Stimulated activated CD8-positive, alpha-beta memory T cell treated with anti-CD3 and anti-CD28 coated beads, Interleukin-12 subunit alpha, Interleukin-12 subunit beta, amount 100 ng/mL, for 24 hours (primary cell): ENCODE measurements around the gene CWH43.
"Not testable (repeated sequence)": the region's sequence is repeated elsewhere in the genome, so short reads cannot be mapped to it uniquely, and the experiment has no call there.

Source experiments
- DNase-seq: peaks from one replicate; pipeline ENCODE4 v3.0.0-alpha.2; 2020; ENCODE audit errors: extremely low read depth

Gene CWH43

GRCh38 chr4:48985976-48986653 is at the start of gene CWH43:
TSS of gene CWH43 (plus strand) at chr4:48986275. CDS start at chr4:48986430, 155 bp downstream.
- DNase-seq, result no peak

DNA sequence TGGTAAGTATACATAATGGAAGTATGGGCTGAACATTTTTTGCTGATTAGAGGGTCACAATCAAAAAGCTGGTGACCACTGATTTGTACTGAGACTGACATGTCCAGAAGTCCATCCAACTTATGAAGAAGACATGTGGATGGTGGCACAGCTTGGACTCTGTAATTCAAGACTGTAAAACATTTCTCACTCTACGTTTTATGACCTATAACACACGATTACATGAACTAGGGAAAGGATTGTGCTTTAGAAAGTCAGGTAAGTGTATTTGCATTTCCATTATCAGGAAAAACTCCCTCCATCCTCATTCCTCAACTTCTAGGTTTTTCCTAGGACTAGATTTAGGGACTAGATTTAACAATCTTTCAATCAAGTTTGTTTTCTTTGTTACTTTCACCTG is 49.0 kb upstream of the CWH43 start:
- DNase-seq, result no peak

DNA sequence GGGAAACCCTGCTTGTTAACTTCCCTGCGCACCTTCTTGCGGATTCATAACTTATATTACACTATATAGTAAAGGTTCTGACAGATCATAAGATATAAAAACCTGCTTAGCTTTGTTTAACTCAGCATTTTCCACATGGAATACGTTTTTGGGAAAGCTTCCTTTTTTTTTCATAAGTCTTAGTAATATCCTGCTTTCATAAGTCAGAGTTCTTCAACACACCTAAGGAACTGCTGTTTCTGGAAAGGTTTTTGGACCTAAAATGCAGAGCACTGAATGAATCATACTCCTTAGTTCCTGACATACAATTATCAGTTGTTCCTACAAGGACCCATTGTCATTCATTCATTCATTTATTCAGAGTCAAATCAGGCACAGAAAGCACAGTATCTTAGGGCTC is 47.2 kb upstream of the CWH43 start:
- DNase-seq, result no peak

DNA sequence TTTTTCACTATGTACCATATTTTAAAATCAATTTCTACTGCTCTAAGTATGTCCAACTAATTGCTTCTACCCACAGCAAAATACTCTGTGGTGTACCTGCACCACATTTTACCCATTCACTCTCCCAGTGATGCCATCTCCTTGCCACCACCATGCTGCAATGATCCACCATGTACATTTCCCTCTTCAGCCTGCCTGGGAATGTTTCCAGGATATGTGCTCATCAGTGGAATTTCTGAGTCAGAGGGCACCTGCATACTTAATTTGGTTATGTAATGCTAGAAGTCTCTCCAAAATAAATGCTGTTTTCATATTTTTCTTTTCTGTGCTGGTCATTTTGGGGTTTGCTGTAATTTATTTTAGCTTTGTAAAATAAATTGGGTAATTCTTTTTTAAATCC is 46.3 kb upstream of the CWH43 start:
- DNase-seq, result no peak

- DNase-seq, result no peak
These were observed 42.7 kb upstream of the CWH43 start for GRCh38 chr4:48943387-48943786.

- no peak for DNase-seq
These were observed 41.8 kb upstream of the CWH43 start for GRCh38 chr4:48944252-48944651.

DNA sequence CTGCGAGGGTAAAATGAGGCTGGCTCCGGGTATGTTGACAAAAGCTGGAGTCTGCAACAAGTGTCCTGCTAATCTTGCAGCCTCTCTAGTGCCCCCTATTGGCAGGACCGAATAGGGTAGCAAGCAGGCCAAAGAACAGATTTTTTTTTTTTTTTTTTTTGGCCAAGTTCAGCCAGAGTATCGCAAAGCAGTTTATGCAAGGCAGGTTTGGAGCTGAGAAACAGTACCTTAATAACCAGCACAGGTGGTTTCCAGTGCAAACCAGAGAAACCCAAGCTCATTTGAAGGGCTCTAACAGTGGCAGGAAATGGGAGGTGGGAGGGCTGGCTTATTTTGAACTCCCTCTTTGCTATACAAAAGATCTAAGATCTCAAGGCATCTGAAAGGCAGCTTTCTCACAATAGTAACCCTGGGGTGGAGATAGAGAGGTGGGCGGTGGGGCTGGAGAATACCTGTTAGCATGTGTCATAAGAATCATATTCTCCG is 41.3 kb upstream of the CWH43 start:
- DNase-seq, result no peak

DNA sequence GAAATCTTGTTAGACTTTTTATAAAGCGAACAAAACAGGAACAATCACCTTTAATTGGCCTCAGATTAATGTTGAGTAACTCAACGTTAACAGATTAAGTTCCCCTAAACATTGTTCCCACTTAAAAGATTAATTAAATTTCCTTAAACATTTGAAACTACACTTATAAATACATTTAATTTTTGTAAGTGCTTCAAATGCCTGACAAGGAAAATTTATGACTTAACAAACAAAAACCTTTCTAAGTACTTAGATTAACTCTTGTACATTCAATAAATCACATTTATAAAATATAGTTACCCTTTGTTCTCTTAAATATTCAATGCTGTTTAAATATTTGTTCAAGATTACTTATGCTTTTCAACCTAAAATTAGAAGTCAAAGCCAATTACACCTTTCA is 40.1 kb upstream of the CWH43 start:
- no peak for DNase-seq

GRCh38 chr4:48947731-48948130 is 38.3 kb upstream of the CWH43 start:
- no peak for DNase-seq

GRCh38 chr4:48949086-48949485 is 37.0 kb upstream of the CWH43 start:
- DNase-seq, result no peak

GRCh38 chr4:48949518-48950219 is 36.4 kb upstream of the CWH43 start:
- DNase-seq, result no peak

- no peak for DNase-seq
These were observed 31.8 kb upstream of the CWH43 start for GRCh38 chr4:48954314-48954713.

DNA sequence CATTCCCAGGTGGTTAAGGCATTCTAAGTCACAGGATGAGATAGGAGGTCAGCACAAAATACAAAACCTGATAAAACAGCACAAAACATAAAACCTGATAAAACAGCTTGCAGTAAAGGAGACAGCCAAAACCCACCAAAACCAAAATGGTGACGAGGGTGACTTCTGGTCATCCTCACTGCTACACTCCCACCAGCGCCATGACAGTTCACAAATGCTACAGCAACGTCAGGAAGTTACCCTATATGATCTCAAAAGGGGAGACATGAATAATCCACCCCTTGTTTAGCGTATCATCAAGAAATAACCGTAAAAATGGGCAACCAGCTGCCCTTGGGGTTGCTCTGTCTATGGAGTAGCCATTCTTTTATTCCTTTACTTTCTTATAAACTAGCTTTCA is 28.7 kb upstream of the CWH43 start:
- not testable (repeated sequence) for DNase-seq

DNA sequence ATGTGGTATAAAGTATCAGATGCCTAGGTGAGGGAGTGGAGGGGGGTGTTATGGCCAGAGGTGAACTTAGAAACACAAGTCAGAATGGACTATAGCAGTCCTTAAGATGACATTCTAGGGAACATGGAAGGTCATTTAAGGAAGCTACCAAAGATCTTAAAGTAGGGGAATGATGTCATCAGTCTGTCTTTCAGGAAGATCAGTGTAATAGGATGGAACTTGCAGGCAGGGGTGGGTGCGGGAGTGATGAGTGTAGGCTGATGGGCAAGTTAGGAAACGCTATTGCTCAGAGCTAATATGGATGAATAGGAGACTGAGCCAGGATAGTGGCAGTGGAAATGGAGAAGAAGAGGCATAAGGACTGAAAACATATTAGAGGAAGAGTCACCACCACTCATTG is 27.5 kb upstream of the CWH43 start:
- DNase-seq, result no peak

DNA sequence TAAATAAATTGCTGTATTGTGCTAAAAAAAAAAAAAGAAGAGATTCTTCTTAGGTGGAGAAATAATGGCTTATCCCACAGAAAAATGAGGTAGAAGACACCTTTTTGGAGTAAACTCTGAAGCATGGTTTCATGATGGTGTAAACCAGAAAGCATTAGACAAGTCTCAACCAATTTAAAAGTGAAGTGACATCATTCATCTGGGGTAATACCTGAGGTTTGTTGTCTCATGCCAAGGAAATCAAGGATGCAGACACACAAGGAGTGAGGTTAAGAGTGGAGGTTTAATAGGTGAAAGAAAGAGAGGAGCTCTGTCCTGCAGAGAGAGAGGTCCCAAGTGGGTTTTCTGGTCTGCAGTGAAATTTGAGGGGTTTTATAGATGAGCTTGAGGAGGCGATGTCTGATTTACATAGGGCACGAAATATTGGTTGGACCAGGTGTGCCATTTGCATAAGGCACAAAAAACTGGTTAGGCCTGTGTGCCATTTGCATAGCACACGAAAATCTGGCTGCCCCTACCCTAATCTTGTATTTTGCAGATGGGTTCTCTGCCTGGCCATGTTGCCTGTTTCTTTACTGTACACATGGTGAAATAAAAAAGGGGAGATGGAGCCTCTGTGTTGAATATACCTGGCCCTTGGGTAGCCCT is 25.0 kb upstream of the CWH43 start:
- DNase-seq, result no peak

GRCh38 chr4:48962636-48963035 is 23.4 kb upstream of the CWH43 start:
- DNase-seq, result no peak

DNA sequence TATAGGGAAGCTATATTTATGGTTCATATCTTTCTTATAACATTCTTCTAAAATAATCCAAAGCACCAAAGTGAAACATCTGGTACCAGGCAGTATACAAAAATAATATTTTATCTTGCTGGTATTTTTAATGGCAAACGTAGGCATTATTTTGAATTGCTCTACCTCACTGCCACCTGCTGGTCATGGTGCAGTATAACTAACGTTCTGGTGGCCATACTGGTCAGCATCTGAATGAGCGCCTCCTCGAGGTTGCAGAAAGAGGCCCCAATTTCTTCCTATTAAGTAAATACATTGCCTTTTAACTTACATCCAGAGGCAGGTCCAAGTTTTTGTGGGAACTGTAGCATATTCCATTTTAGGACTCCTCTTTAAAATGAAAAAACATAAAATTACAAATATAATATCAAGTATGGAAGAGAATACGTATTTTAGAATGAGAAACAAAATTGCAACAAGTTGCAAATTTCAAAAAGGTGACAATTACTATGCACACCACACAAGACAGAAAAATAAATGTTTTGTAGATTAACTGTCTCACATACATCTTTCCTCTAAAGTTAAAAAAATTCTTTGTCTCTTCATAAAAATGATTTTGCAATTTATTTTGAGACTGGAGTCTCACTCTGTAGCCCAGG is 22.9 kb upstream of the CWH43 start:
- peak; percentile 15 for DNase-seq

GRCh38 chr4:48967101-48967500 is 19.0 kb upstream of the CWH43 start:
- DNase-seq, result no peak

GRCh38 chr4:48967631-48968030 is 18.4 kb upstream of the CWH43 start:
- no peak for DNase-seq

DNA sequence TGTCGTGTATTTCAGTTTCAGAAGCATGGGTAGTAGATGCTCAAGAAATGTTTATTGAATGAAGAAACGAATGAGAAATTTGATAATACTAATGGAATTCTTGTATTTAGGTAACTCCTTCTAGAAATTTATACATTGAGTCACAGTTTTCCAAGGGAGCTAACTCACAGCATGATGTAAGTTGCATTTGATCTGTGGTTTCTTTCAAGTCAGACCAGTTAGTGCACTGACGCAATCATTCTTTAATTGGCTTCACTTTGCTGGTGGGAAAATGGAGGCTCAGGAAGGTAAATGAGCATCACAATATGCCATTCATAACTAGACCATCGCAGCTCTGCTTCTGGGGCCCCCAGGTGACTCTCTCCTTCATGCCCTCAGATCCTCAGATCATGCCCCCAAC is 17.3 kb upstream of the CWH43 start:
- DNase-seq, result no peak

DNA sequence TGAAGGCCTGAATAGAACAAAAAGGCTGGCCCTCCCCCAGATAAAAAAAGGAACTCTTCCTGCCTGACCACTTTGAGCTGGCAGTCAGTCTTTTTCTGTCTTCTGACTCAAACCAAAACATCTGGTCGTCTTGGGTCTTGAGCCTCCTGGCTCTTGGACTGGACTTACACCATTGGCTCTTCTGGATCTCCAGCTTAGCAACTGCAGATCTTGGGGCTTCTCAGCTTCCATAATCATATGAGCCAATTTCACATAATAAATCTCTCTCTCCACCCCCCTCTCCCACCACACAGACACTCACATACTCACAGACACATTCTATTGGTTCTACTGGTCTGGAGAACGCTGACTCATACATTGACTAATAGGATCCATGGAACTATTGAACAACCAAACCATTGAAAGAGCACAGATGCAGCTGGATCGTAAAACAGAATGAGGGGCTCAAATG is 15.6 kb upstream of the CWH43 start:
- DNase-seq, result no peak

- DNase-seq, result no peak
These were observed 11.0 kb upstream of the CWH43 start for GRCh38 chr4:48974979-48975640.
